ENCODE measurements around the gene PLVAP. TPM values are rescaled to one million over a fixed set of nuclear protein-coding genes. Genes with fewer than 3 reads are reported as not detected.

PLVAP gene
- total RNA-seq, 2 experiments from 2014 or later, result not detected

GRCh38 chr19:17329366-17330261, 47.5 kb downstream of the PLVAP start:
- POLR2A ChIA-PET, result no interaction called here
- CTCF ChIA-PET, result interaction anchor here (0.9 kb wide), 1 partner anchor 56 kb away, joined by 3 read pairs; no protein-coding TSS in a partner anchor

GRCh38 chr19:17328517-17329365, 48.4 kb downstream of the PLVAP start:
- POLR2A ChIA-PET, result interaction anchor here (1.0 to 1.3 kb wide), 2 partner anchors 16 to 19 kb away, joined by 3 read pairs; partner anchors contain the start of gene DDA1
- CTCF ChIA-PET, result interaction anchor here (0.9 kb wide), 1 partner anchor 57 kb away, joined by 3 read pairs; no protein-coding TSS in a partner anchor

DNA sequence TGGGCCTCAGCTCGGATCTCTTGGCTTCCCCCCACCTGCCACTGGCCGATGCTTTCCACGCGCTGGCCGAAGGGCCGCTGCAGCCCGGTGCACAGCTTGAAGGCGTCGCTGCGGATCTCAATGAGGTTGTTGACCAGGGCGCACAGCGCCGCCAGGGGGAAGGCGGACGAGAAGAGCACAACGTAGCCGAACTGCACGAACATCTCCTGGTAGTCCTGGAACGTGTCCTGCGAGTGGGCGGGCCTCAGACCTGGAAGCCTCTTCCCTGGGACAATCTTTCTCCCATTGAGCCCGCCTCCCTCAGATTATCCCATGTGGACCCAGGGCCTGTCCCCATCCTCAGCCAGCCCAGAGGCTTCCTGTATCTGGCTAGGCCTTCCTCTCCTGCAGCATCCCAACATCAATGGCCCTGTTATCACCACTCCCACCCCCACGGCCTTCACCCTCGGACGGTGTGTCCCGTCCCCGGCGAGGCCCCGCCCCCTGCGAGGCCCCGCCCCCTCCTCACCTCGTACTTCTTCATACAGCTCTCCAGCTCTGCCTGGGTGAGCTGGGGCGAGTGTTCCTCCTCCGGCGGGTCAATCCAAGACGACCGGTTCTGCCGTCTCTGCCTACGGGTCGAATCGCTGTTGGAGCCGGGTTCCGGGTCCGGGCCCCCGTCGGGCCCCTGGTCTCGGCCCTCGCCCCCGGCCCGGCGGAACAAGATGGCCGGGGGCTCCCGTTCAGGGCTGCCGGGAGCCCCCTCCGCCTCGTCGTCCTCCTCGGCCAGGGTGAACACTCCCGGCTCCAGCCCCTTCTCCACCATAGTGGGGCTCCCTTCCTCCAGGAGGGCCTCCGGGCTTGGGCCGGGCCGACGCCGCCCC, 49.3 kb downstream of the PLVAP start:
- POLR2A ChIA-PET, result interaction anchor here (0.6 to 1.3 kb wide), 3 partner anchors 10 to 19 kb away, joined by 3 to 4 read pairs (median 3); partner anchors contain the start of gene DDA1

DNA sequence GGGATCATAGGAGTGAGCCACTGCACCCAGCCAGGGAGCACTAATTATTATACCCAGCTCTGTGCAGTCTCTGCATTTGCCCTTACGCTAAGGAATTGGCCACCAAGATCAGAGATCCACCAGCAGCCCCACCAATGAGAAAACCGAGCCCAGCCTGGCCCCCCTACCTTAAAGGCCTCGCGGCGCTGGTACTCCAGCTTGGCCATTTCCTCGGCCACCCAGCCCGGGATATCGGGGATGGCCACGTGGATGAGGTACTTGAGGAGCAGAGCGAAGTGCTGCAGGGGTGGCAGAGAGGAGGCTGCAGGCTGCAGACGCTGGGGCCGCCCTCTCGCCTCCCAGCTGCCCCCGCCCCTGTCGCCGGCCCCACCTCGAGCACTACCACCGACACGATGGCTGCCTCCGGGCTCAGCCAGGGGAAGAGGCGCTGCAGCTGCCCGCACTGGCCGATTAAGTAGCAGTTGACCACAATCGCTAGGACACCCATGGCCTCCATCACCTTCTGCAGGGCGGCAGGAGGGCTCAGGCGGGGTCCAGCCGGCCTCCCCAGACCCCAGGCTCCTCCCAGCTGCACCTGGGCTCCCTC, 50.0 kb downstream of the PLVAP start:
- CTCF ChIA-PET, result interaction anchor here (1.0 kb wide), 1 partner anchor 8 kb away, joined by 3 read pairs; no protein-coding TSS in a partner anchor
- POLR2A ChIA-PET, result interaction anchor here (0.6 kb wide), 1 partner anchor 9 kb away, joined by 4 read pairs; no protein-coding TSS in a partner anchor

More for the DNA sequence above, 49.3 kb downstream of the PLVAP start:
- CTCF ChIA-PET, result no interaction called here

- ChIA-PET CTCF (interaction anchor here (1.0 kb wide), 1 partner anchor 9 kb away, joined by 3 read pairs; no protein-coding TSS in a partner anchor), POLR2A (no interaction called here)
Measured at GRCh38 chr19:17326595-17326966, 50.6 kb downstream of the PLVAP start.

DNA sequence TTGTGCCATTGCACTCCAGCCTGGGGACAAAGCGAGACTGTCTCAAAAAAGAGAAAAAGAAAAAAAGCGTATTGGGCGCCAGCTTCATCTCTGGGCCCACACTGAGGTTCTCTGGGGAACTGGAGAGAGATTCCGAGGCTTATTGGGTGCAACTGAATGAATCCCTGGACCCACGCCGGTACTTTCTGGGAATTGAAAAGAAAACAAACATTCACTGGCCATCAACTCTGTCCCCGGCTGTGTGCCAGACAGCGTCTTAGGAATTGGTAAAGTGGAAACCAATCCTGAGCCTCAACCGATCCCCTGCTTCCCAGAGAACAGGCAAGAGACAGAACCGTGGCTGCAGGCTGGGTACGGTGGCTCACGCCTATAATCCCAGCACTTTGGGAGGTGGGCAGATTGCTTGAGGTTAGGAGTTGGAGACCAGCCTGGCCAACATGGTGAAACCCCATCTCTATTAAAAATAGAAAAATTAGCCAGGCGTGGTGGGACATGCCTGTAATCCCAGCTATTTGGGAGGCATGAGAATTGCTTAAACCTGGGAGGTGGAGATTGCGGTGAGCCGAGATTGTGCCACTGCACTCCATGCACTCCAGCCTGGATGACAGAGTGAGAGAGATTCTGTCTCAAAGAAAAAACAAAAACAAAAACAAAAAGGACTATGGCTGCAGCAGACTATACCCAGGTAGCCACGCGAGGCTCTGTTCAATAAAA, 51.1 kb downstream of the PLVAP start:
- CTCF ChIA-PET, result interaction anchor here (1.0 kb wide), 1 partner anchor 10 kb away, joined by 3 read pairs; no protein-coding TSS in a partner anchor

GRCh38 chr19:17325133-17325532, 52.0 kb downstream of the PLVAP start:
- ChIA-PET POLR2A (interaction anchor here (0.6 kb wide), 1 partner anchor 8 kb away, joined by 3 read pairs; no protein-coding TSS in a partner anchor), CTCF (interaction anchor here (1.1 kb wide), 1 partner anchor 16 kb away, joined by 3 read pairs; the partner anchor contains the start of gene DDA1)

More for the DNA sequence above, 51.1 kb downstream of the PLVAP start:
- POLR2A ChIA-PET, result no interaction called here

- ChIA-PET CTCF (interaction anchor here (0.6 to 1.1 kb wide), 2 partner anchors 15 to 32 kb away, joined by 3 read pairs; partner anchors contain the start of gene DDA1), POLR2A (interaction anchor here (0.5 to 0.6 kb wide), 2 partner anchors 8 to 42 kb away, joined by 3 to 6 read pairs; no protein-coding TSS in a partner anchor)
Measured at GRCh38 chr19:17324357-17325114, 52.6 kb downstream of the PLVAP start.

DNA sequence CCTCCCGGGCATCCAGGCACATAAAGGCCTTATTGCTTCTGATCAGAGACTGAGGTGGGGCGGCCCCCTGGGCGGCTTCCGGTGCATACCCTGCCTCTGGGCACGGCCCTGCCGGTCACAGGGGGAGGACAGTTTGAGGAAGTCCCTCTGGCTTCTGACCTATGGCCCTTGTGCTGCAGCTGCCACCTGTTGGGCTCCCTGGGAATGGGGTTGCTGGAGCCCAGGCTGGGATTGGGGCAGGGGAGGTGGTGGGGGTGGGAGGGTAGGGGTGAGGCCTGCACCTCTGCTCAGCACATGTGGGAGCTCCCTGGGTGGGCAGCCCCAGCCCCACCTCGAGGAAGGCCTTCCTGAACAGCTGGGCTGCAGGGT, 53.2 kb downstream of the PLVAP start:
- POLR2A ChIA-PET, result no interaction called here
- CTCF ChIA-PET, result interaction anchor here (0.6 kb wide), 2 partner anchors 31 to 617 kb away, joined by 3 read pairs; no protein-coding TSS in a partner anchor

DNA sequence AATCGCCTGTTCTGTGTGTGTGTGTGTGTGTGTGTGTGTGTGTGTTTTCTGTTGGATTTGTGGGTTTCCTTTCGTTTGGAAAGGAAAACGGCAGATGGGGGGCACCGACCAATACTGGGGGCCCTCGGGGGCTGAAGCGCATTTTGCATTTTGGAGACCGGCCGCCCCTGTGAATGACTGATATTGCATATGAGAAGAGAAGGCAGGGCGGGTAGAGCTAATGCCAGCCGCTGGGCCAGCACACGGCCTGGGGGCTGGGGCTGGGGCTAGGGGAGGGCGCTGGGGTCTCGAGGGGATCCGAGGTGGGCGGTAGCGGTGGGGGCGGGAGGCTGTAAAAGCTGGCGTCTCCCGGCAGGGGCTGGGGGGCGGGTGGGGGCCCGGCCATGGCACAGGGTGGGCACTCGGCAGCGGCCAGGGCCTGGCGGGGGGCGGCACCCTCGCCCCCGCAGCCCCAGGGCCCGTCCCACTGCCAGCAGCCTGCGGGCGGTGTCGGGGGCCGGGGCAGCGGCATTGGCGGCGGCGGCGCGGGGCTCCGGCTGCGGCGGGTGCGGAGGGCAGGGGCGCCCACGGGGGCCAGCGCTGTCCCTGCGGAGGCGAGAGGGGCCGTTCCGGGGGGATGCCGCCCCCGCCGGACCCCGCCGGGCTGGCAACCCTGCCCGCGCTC, 53.7 kb downstream of the PLVAP start:
- CTCF ChIA-PET, result interaction anchor here (0.6 kb wide), 1 partner anchor 618 kb away, joined by 3 read pairs; no protein-coding TSS in a partner anchor
- POLR2A ChIA-PET, result no interaction called here

DNA sequence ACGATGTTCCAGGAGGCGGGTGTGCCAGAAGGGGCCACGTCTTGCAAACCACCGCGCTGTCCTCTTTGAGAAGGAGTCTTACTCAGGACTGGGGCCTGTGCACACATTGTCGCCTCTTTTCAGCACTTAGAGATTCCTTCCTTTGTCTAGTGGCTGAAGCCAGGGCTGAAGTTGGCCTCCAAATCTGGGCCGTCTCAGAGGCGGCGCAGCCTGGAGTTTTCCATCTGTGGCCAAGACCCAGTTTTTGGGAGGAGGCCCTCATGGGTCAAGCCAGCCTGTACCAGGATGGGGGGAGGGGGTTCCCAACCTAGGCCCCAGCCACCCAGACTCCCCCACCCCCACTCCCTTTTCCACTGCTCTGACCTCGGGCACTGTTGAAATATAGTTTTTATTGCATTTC, 54.3 kb downstream of the PLVAP start:
- CTCF ChIA-PET, result no interaction called here
- POLR2A ChIA-PET, result interaction anchor here (0.5 kb wide), 1 partner anchor 103 kb away, joined by 3 read pairs; no protein-coding TSS in a partner anchor

- CTCF ChIA-PET, result interaction anchor here (0.7 to 1.1 kb wide), 2 partner anchors 10 to 12 kb away, joined by 3 to 4 read pairs; no protein-coding TSS in a partner anchor
- POLR2A ChIA-PET, result interaction anchor here (0.5 kb wide), 1 partner anchor 104 kb away, joined by 3 read pairs; no protein-coding TSS in a partner anchor
Measured at GRCh38 chr19:17321655-17322489, 55.3 kb downstream of the PLVAP start.

DNA sequence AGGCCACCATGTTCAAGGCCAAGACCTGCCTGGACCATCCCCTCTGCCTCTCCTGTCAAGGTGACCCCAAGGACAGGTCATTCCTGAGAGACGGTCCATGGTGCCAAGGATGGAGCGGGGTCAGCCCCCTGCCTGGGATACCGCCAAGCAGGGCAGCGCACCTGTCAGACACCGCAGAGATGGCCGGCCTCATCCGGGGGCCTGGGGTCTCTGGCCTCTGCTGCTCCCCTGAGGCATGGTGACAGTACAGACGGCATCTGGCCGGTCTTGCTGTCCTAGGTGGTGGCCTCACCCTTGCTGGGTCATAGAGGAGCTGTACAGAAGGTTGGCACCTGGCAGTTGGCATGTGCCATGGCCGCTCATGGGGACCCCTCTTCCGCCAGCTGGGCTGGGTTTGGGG, 56.7 kb downstream of the PLVAP start:
- ChIA-PET CTCF (interaction anchor here (0.9 kb wide), 1 partner anchor 10 kb away, joined by 3 read pairs; no protein-coding TSS in a partner anchor), POLR2A (no interaction called here)

- ChIA-PET POLR2A (interaction anchor here (0.6 kb wide), 1 partner anchor 13 kb away, joined by 4 read pairs; no protein-coding TSS in a partner anchor), CTCF (no interaction called here)
Measured at GRCh38 chr19:17319473-17320238, 57.5 kb downstream of the PLVAP start.
